H1 (cell line): ENCODE data around the gene BPIFB4. TPM values are rescaled to one million over a fixed set of nuclear protein-coding genes. Genes with fewer than 3 reads are reported as not detected.

Experiments used
- CTCF ChIP-seq, 3 experiments: IDR thresholded peaks; 1 replicate in 2 of 3; 2 replicates in 1 of 3; pipeline versions ENCODE4 v1.5.1 to v1.6.1; 2011; ENCODE audit warnings: low read length in 3 of 3, mild to moderate bottlenecking in 3 of 3, inconsistent platforms in 2 of 3, low read depth in 1 of 3, moderate library complexity in 1 of 3; ENCODE audit not compliant: insufficient read depth in 1 of 3; ENCODE audit errors: control extremely low read depth in 1 of 3
- polyA plus RNA-seq, 7 experiments: library from polyadenylated mRNA; depleted of rRNA in 3 of 7; stranded (reverse) in 5 of 7; unstranded in 2 of 7; fragments of >200 nt in 5 of 7; fragments of 200-250 nt in 2 of 7; gene quantifications; 1 replicate in 5 of 7; 2 replicates in 1 of 7; 4 replicates in 1 of 7; pipeline versions ENCODE4 v1.2.1 to v1.2.3, GENCODE V29; 2011 to 2013; ENCODE audit warnings: missing spikeins in 2 of 7, mixed read lengths in 2 of 7
- total RNA-seq: library from RNA; stranded (reverse); fragmentation: NEBNext Ultra II Directional; extraction: Animal tissue kit (Norgen Biotek cat#: 25700); gene quantifications from 2 replicates; pipeline ENCODE4 v1.2.1, GENCODE V29; 2021

BPIFB4 gene
- total and polyA plus RNA-seq, 2 of the 8 experiments (the other 6 are each of a cell fraction or from before 2014, with no cell fraction given), result not detected

- no peak for TF ChIP-seq CTCF (IDR thresholded peaks at IDR 0.05; ENCODE audit: control extremely low read depth in 1 of 3, insufficient read depth in 1 of 3, low read depth in 1 of 3, low read length in 3 of 3)
Measured at GRCh38 chr20:33062825-33063149, 16.7 kb upstream of the BPIFB4 start (continued).
